HG02763 (cell line): ENCODE results near the gene SMIM32.

Experiments
- ATAC-seq: cut with Tn5 transposase; IDR thresholded peaks from one replicate; pipeline ENCODE4 v1.9.1; 2021; ENCODE audit warnings: mild to moderate bottlenecking, moderate library complexity; ENCODE audit not compliant: unreplicated experiment

The SMIM32 gene

DNA sequence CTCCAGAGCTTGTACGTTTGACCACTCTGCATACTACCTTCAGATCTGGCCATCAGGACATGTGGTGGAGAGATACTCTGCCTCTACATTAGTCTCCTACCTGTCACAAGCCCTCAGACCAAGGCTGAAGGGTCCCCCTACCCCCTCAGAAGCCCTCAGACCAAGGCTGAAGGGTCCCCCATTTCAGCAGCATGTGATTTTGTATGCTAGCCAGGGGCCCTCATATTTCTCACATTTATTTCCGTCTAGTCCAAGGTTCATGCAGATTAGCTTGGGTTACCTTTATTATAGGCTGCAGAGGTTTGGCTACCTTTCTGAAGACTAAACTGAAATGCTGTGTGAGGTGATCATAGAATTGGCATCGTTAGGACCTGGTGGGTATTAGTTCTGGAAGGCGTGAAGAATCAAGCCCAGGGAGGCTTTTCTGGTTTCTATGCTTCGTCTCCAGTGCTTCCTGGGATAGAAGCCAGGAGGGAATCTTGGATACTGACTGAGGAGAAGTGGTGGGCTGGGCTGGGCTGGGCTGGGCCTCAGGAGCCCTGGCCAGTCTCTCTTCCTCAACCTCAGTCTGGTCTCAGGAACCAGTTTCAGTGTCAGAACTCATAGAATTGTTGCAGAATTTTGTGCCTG, 2.8 kb downstream of the SMIM32 start:
- ATAC-seq: no peak

DNA sequence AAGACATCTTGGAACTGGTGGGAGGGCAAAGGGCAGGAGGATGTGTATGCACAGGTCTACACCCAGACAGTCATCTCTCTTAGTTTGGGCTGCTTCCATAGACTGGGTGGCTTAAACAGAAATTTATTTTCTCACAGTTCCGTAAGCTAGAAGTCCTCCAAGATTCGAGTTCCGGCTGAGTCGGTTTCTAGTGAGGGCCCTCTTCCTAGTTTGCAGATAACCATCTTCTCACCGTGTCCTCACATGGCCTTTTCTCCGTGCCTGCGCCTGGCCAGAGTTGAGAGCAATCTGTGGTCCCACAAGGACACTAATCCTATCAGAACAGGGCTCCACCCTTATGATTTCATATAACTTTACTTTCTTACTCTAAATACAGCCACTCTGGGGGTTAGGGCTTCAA, 4.1 kb downstream of the SMIM32 start:
- ATAC-seq: no peak

DNA sequence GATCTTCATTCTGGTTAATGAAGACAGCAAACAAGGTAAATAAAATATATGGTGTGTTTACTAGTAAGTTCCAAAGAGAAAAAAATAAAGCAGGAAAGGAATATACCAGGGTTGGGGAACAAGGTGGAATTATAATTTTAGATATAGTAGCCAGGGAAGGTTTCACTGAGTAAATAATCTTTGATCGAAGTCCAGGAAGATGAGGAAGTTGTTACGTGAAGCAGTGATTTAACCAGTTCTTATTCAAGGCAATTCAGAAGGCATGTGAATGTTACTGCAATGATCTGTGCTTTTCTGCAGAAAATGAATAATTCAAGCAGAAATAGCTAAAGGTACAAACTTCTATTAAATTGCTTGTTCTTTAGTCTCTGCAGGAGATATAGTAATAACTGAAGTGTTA, 6.2 kb downstream of the SMIM32 start:
- ATAC-seq: no peak

DNA sequence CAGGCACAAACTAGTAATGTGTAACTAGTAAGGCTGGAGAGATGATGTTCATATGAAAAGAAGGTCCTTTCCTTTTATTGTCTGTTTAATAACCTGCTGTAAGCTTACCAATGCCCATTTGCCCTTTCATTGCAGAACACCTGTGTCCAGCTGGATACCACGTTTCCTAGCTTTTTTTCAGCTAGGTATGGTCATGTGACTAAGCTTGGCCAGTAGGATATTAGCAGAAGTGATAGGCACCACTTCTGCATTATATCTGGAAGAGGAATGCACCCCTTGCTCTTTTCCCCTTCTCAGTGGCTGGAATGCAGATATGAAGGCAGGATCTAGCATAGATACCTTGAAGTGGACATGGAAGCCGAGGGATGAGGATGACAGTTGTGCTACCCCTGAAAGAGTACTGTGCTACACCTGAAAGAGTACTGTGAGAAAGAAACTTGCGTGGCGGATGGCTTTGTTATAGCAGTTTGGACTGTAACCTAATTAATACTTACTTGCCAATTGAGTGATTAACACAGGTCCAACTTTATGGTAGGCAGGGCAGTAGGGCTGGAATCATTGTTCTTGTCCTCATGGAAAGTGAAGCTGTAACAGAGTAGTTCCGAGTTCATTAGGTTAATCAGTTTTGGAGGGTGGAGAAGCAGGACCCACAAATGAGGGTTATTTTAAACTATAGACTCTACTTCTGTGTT, 6.8 kb downstream of the SMIM32 start:
- ATAC-seq: no peak

DNA sequence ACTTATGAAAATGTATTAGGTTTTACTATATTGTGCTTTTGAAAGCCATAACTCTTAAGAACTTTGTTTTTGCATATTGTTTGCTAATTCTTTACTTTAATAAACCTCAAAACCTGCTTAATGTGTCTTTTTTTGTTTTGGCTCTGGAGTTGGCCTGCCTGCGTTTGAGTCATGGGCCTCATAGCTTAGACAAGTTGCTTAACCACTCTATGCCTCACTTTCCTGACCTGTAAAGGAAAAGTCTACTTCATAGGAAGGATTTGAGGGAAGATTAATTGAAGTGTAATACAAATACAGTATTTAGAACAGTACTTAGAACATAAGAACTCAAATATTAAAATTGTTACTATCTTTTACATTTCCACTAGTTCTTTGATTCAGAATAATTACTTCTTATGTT, 10.3 kb downstream of the SMIM32 start:
- no peak for ATAC-seq

DNA sequence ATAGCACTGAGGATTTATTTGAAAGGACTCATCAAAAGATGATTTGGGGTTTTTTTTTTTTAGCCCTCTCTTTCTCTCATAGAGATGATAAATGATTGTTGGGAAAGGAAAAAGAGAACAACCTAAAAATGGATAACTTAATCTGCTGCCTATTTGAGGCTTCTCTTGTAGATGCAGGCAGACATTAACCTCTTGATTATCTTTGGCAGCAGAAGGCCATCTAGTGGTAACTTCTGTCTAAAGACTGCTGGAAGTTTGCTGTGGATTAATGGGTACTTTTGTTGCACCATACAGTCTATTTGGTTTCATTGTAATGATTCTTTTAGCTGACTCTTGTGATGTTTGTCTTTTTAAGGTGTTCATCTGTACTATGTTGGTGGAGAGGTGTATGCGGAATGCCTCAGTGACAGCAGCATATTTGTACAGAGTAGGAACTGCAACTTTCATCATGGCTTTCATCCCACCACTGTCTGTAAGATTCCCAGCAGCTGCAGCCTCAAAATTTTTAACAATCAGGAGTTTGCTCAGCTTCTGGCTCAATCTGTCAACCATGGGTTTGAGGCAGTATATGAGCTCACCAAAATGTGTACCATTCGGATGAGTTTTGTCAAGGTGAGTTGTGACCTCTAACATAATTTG, 18.8 kb downstream of the SMIM32 start:
- ATAC-seq: peak; percentile 58

DNA sequence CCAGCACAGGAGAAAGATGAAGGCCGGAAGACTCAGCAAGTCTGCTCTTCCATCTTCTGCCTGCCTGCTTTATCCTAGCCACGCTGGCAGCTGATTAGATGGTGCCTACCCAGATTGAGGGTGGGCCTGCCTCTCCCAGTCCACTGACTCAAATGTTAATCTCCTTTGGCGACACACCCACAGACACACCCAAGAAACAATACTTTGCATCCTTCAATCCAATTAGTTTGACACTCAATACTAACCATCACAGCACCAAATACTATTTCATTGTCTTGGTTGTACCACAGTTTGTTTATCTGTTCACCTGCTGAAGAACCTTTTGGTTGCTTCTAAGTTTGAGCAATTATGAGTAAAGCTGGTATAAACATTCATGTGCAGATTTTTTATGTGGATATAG, 23.7 kb downstream of the SMIM32 start:
- no peak for ATAC-seq

- peak; percentile 59 for ATAC-seq
Observed at GRCh38 chr5:136166909-136167308, 26.1 kb downstream of the SMIM32 start.

- no peak for ATAC-seq
Observed at GRCh38 chr5:136164226-136164625, 28.7 kb downstream of the SMIM32 start.

- no peak for ATAC-seq
Observed at GRCh38 chr5:136162008-136162407, 31.0 kb downstream of the SMIM32 start.

- no peak for ATAC-seq
Observed at GRCh38 chr5:136159457-136159856, 33.5 kb downstream of the SMIM32 start.

DNA sequence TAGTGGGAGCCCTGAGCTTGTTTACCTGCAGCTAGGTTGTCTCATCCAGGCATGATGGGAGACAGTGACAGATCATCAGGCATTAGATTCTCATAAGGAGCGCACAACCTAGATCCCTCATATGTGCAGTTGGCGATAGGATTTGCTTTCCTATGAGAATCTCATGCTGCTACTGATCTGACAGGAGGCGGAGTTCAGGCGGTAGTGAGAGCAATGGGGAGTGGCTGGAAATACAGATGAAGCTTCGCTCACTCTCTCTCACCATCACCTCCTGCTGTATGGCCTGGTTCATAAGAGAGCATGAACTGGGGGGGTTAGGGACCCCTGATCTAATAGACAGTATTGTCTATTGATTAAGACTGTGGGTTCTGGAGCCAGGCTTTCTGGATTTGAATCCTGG, 35.4 kb downstream of the SMIM32 start:
- no peak for ATAC-seq

- ATAC-seq: no peak
Observed at GRCh38 chr5:136155761-136156160, 37.2 kb downstream of the SMIM32 start.

GRCh38 chr5:136155078-136155477, 37.9 kb downstream of the SMIM32 start:
- ATAC-seq: no peak

DNA sequence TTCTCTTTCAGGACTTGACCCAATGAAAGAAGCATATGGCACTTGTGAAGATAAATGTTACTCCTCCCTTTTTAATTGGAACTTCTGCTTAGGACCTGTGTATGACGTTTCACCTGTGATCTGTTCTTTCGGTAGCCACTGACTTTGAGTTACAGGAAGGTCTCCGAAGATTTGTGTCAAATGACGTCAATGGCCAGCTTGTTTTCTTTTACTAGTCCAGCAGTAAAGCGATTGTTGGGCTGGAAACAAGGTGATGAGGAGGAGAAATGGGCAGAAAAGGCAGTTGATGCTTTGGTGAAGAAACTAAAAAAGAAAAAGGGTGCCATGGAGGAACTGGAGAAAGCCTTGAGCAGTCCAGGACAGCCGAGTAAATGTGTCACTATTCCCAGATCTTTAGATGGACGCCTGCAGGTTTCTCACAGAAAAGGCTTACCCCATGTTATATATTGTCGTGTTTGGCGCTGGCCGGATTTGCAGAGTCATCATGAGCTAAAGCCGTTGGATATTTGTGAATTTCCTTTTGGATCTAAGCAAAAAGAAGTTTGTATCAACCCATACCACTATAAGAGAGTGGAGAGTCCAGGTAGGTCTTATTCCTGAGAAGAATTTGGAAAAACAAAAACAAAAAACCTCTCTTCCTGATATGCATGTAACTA, 39.3 kb downstream of the SMIM32 start:
- no peak for ATAC-seq

GRCh38 chr5:136149891-136150290, 43.1 kb downstream of the SMIM32 start:
- no peak for ATAC-seq

DNA sequence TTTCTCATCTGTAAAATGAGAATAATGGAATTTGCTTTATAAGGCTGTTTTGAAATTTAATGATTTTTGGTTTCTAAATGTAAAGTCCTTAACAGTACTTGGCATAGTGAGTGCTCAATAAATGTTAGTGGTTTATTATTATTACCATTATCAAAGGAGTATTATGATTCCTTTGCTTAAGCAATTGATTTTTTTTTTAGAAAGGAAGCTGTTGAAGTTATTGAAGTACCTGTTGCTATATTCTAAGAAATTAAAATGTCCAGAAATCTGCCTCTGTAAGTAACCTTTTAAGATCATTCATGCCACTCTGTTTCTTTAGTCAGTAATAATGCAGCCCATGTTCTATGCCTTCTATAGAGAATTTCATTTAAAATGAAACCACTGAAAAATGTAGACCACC, 45.3 kb downstream of the SMIM32 start:
- ATAC-seq: no peak

DNA sequence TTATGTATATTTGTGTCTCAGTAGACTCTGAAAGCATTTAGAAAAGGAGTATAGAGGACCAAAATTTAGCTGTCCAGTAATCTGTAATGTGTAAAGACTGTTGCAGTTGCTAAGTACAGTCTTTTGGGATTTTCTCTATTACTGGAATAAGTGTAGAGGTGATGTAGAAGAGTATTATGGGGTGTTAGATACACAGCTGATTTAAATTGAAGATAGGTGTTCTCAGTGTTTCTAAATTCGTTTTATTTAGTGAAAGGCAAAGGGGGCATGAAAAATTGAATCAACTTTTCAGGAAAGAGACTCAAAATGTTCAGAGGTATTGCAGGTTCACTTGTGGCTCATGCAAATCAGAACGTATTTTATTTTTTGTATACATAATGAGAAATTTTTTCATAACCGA, 46.8 kb downstream of the SMIM32 start:
- ATAC-seq: no peak

DNA sequence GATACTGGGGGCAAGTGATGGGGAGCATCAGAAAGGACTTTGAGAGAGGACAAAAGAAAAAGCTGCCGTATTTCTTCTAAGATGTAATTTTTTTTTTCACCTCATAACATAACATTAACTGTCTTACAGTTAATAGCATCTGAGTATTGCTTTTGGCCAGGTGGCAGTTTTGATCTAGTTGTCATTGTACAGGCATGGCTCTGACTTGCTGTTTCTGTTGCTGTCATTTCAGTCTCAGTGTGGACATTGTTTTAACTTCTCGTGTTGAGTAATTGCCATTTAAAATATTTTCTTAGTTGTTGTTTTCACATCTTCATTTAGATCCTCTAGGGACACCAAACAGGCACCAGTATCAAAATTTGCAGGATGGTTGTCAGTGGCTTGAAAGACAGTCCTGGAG, 47.9 kb downstream of the SMIM32 start:
- peak; percentile 55 for ATAC-seq

DNA sequence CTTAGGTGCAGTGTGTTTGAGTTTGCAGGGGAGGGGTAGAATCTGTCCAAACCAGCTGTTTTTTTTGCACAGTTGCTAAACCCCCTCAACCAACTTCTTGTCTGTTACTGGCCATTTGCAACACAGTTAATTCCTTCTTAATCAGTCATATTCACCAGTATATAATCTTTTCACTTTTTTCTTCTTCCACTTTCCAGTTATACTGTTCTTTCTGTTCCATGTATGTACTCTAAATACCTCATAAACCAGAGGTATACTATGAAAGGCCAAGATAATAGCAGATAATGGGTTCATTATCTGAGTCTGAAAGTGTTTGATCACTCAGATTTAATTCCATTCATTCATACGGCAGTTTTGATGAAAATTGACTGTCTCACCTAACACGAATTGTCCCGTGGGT, 49.2 kb downstream of the SMIM32 start:
- ATAC-seq: no peak

- ATAC-seq: no peak
Observed at GRCh38 chr5:136143312-136143711, 49.6 kb downstream of the SMIM32 start.

DNA sequence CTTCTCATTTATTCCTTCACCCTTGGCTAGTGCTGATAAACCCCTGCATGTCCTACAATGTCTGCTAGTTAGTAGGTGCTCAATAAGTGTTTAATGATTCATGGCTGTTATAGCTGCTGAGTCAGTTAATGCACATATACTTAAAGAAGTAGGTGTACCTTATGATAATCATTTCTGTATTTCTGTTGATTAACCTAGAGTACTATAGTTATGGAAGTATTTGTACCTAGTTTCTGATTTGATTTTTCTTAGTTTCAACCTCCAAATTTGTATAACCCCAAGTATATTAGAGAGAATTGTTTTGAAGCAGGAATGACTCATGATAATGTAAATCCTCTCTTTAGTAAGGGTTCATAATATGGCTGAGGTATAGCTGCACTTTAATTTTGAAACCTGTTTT, 51.4 kb downstream of the SMIM32 start:
- peak; percentile 73 for ATAC-seq
